GM18870 (cell line): ENCODE measurements around the gene SAMD4B.
"Not testable (repeated sequence)": the region's sequence is repeated elsewhere in the genome, so short reads cannot be mapped to it uniquely, and the experiment has no call there.

Experiments used
- ATAC-seq: cut with Tn5 transposase; IDR thresholded peaks from one replicate; pipeline ENCODE4 v1.9.1; 2021; ENCODE audit warnings: moderate library complexity; ENCODE audit not compliant: unreplicated experiment

SAMD4B gene

DNA sequence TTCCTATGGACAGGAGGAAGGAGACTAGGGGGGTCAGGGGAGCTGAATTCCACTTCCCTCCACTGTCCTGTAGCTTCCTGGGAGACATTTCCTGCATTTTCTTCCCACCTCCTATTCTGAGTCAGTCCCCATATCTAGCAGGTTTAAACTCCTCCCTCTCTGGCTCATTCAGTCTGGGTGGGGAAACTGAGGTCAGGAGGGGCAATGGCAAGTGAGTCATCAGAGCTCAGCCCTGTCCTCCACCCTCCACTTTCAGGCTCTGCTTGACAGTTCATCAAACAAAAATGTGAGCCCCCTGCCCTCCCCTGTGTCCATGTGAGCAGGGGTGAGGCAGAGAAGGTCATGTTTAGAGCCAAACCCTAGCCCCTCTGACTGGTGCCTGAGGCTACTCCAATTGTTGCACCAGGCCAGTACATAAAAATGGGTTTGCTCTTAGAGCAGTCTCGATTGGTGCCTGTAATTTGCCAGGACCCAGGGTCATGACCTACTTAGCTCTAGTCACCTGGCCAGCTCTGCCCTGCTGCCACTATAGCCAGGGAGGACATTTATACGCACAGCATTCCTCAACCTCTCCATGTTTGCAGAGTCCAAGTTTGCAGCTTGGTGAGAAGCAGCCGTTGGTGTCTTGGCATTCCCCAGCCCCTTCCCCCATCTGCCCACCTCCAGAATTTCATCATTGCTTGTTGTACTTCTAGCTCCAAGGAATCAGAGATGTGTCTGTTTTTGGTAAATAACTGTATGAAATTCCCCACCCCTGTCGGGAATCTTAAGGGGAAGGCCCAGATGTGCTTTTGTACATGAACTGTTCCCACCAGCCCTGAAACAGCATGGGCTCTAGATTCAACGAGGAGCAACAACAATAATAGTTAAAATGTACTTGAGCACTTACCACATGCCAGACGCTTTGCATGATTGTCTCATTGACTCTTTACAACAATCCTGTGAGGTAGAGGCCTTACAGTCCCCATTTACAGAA is 20.7 kb downstream of the SAMD4B start:
- ATAC-seq: no peak

DNA sequence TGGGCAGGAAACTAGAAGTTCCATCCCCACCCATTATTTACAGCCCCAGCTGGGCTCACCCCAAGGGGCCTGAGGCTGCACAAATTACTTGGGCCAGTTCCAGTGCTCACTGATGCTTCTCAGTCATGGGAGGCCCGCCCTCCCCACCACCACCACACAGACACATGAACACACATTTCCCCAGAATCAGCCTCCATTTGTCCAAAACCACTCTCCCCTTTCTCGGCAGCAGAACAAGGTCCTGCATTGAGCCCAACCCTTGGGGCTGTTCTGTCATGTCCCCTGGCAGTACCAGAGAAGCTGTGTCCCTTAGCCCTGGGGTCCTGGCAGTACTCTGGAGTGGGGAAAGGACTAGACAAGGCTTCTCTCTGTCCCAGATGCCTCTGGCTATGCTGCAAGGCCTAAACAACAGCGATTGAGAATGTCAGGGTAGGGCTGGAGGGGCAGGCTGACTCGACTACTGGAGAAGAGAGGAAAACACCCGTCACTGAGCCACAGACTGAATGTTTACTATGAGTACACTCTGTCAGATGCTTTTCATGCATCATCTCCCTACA is 21.8 kb downstream of the SAMD4B start:
- ATAC-seq: no peak

GRCh38 chr19:39365531-39365930 is 23.3 kb downstream of the SAMD4B start:
- ATAC-seq: no peak

GRCh38 chr19:39369200-39369599 is 27.0 kb downstream of the SAMD4B start:
- no peak for ATAC-seq

DNA sequence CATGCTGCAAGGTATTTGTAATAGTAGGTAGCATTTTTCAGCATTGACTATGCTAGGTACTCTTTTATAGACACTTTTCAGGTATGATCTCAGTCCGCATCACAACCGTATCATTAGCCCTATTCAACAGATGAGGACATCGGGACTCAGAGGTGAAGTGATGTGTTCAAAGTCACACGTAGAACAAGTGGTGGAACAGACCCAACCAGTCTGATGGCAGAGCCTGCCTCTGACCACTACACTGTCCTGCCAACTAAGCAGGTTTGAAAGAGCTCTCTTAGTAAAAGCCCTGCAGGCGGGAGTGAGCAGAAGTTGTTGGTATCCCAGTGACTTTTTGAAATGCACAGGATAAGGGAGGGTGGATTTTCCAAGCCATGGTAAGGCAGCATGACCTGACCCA is 28.5 kb downstream of the SAMD4B start:
- no peak for ATAC-seq

DNA sequence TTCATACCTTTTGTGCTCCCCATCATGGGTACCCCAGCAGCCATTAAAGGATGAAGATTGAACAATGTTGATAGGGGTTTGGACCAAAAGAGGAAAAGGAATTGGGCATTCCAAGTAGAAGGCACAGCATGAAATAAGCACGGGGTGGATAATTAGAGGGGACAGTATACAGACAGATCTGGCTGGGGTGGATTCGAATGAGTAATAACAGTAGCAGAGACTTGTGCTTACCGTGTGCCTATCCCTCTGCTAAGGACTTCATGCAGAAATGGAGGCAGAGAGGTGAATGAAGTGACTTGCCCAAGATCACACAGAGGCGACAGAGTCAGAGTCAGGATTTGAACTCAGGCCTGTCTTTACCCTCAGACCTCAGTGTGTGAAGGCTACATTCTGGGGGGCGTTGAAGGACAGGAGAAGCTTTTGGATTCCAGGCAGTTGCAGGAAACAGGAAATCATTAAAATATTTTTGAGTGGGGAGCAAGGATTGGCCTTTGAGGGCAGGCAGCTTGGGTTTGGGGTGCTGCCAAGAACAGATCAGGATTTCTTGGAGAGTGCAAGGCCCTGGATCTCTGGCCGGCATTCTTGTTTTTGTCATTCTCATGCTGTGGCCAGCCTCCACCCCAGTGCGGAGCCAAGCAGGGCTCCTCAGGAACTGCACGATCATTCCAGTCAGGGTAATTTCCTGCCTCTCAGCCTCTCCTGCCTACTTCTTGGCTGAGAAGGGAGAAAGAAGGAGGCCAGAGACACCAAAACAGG is 30.0 kb downstream of the SAMD4B start:
- ATAC-seq: no peak

DNA sequence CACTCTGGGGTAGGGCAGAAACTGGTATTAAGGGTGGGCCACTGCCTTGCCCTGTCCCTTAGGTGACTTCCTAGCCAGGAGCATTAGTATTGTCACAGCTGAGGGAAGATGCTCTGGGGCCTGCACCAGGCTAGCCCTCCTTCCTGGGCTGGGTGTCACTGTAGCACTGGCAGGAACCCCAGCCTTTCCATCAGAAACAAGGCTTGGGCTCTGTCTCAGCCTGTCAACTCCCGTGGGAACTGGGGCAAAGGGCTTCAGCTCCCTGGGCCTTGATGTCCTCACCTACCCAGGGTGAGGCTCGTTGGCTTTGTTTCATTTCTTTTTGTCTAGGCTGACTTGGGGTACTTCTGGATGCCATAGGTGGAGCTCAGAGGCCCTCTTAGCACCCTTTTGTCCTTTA is 30.7 kb downstream of the SAMD4B start:
- ATAC-seq: no peak

DNA sequence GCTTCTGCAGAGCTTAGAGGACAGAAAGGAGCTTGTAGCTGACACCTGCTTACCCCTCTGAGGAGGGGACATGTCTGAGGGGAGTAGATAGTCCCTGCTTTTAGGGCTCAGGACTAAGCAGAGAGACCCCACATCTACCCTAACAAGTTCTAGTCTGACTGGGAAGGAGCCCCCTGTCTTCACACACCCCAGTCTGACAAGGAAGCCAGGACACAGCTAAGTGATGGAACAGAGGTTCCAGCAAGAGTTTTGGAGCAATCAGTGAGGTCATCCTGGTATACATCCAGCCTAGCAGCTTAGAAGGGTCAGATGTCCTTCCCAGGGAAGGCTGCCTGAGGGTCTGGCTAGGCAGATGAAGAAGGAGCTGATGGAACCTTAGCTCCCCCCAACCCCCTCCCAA is 33.7 kb downstream of the SAMD4B start:
- ATAC-seq: no peak

GRCh38 chr19:39377373-39378362 is 35.4 kb downstream of the SAMD4B start:
- no peak for ATAC-seq

GRCh38 chr19:39379366-39379765 is 37.1 kb downstream of the SAMD4B start:
- ATAC-seq: not testable (repeated sequence)

DNA sequence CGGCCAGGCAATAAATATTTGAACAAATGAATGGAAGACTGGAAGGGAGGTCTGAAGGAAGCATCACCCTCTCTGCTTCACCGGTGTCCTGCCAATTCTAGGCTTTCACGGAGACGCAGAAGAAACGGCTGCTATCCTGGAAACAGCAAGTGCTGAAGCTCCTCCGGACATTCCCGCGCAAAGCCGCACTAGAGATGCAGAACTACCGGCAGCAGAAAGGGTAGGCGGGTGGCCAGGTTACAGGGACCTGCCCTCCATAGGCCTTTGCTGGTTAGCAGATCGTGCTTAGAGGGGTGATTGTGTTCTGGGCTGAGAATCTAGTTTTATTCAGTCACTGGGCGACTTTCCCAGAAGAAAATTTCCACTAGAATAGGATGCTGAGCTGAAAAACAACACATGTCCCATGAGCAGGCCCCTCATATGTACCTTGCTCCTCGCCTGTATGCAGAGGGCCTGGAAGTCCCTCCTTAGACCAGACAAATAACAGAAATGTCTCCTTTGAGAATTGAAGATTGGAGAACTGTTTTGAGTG is 37.7 kb downstream of the SAMD4B start:
- no peak for ATAC-seq

DNA sequence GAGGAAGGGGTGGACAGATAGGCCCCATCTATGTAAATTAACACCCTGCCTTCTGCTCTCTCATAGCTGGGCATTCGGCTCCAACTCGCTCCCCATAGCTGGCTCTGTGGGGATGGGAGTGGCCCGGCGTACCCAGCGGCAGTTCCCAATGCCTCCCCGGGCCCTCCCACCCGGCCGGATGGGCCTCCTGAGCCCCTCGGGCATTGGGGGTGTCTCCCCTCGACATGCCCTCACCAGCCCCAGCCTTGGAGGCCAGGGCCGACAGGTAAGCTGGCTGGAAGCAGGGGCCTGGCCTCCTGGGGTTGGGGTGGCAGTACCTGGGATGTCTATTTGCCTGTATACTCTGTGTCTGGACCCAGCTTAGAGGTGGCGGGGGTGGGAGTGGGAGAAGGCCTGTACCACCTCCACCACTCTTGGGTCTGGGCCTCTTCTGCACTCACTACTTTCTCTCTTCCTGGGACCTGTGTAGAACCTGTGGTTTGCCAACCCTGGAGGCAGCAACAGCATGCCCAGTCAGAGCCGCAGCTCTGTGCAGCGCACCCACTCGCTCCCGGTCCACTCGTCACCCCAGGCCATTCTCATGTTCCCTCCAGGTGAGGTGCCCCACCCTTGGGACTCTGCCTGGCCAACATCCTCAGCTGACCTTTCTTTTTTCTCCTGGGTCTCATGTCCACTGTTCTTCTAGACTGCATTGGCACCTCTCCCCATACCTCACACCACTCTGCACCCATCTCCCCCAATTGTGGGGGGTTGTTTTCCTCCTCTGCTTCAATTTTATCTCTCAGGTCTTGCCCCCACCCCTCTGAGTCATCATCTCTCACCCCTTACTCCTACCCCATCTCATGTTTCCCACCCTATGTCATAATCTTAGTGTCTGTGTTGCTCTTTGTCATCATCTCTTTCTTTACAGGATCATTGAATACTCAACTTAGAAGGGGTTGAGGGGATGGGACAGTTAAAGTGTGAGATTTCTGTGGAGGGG is 38.6 kb downstream of the SAMD4B start:
- no peak for ATAC-seq

DNA sequence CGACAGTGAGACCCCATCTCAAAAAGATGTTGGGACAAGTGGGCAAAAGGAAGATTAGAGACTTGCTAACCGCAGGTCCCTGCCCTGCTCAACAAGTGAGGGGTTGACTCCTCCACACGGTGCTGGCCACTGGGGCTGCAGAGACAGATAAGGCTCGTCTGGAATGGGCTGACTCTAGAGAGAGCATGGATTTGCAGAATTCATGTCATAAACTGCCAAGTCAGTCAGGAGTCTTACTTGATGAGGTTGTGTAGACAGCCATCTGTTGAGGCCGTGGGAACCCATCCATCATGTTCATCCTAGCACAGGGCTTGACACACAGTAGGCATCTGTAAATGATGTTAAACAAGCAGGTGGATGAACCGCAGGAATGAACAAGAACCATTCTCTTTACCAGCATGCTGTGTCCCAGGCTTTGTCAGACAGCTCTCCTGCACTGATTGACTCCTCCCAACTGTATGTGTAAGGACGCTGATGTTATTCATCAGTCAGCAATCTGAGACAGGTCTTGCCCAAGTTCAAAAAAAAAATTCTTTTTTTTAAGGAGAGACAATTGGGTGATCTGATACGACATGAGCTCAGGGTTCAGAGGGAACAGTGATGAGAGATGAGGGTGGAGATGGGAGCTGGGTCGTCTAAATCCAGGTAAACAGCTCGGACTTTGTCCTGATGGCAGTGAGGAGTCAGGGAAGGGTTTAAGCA is 39.8 kb downstream of the SAMD4B start:
- ATAC-seq: no peak

- no peak for ATAC-seq
Measured at GRCh38 chr19:39382991-39383828, 41.0 kb downstream of the SAMD4B start.

DNA sequence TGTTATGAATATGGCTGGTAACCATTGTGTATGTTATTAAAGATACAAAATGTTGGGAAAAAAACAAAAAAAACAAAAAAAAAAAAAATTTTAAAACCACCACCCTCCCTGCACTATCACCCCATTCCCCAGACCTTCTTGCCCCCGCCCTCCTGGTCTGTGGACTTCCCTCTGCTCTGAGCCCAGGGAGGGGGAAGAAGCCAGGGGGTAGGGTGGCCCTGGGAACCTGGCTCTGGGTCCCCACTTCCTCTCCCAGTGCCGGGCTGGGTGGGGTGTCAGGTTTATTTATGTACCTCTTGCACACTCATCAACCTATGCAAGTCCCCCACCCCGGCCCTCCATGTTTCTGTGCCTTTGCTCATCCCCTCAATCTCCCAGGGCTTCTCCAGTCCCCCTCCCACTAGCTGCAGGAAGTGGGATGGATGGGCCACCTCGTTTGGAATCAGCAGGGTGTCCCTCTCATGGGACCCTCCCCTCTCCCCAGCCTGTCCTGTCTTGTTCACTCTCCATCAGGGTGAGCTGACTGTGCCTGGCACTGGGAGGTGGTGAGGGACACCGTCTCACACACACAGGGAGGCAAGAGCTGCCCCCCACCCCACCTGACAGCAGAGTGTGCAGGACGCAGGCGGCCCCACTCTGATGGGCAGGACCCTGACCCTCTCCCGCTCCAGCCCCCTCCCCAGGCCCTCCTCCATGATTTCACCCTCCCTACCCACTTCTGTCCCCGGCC is 42.8 kb downstream of the SAMD4B start:
- ATAC-seq: no peak

GRCh38 chr19:39385629-39386411 is 43.6 kb downstream of the SAMD4B start:
- ATAC-seq: no peak
